Immature natural killer cell (primary cell): ENCODE results near the gene TSG101. TPM values are rescaled to one million over a fixed set of nuclear protein-coding genes. Genes with fewer than 3 reads are reported as not detected.

ENCODE experiments used
- DNase-seq, 3 donors: peaks; one replicate each; pipeline ENCODE4 v3.0.0; 2022; ENCODE audit warnings: mixed read lengths in 1 of 3
- H3K27ac Mint-ChIP-seq, 6 donors: one replicate each; pipeline ENCODE4 v1.8.0; 2020; ENCODE audit warnings: mixed read lengths in 6 of 6, mild to moderate bottlenecking in 5 of 6, inconsistent platforms in 4 of 6, moderate library complexity in 3 of 6
- H3K27me3 Mint-ChIP-seq, 3 donors: one replicate each; pipeline ENCODE4 v1.8.0; 2020 to 2021; ENCODE audit warnings: low read depth in 3 of 3, mild to moderate bottlenecking in 3 of 3, mixed read lengths in 3 of 3, moderate library complexity in 3 of 3, inconsistent platforms in 1 of 3
- H3K36me3 Mint-ChIP-seq, 3 donors: one replicate each; pipeline ENCODE4 v1.8.0; 2020; ENCODE audit warnings: mixed read lengths in 3 of 3, inconsistent platforms in 2 of 3, mild to moderate bottlenecking in 2 of 3
- H3K4me1 Mint-ChIP-seq, 2 donors: one replicate each; pipeline ENCODE4 v1.8.0; 2020; ENCODE audit warnings: inconsistent platforms in 2 of 2, mild to moderate bottlenecking in 2 of 2, mixed read lengths in 2 of 2, moderate library complexity in 1 of 2
- H3K4me3 Mint-ChIP-seq, 5 donors: one replicate each; pipeline ENCODE4 v1.8.0; 2020; ENCODE audit warnings: mild to moderate bottlenecking in 5 of 5, mixed read lengths in 5 of 5, inconsistent platforms in 3 of 5, moderate library complexity in 3 of 5
- H3K9me3 Mint-ChIP-seq, 6 donors: one replicate each; pipeline ENCODE4 v1.8.0; 2020; ENCODE audit warnings: mild to moderate bottlenecking in 6 of 6, mixed read lengths in 6 of 6, inconsistent platforms in 4 of 6, moderate library complexity in 3 of 6
- polyA plus RNA-seq, 3 donors: library from polyadenylated mRNA; unstranded; fragments of 300-500 nt; fragmentation: Illumina TruSeq; gene quantifications; one replicate each; pipeline ENCODE4 v1.2.3, GENCODE V29; 2021

TSG101 gene
- polyA plus RNA-seq, 3 donors from 2014 or later, result 41.3 to 88.3 (median 74.5) TPM

DNA sequence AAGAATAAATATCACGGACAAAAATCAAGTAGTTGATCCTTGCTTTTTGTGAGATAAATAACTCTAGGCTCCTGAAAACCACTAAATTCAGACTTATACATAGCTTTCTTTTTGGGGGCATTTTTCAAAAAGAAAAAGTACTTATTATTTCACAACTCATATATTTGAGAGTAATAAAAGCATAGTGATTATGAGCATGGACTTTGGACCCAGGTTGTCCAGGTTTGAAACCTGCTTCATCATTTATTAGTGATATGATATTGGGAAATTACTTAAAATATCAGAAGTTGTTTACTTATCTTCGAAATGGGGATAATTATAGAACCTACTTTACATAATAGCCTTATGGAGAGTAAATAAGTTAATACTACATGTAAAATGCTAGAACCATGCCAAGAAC, 88.1 kb downstream of the TSG101 start:
- Mint-ChIP-seq H3K9me3 (peaks cover 0 to 3% (median 0%) of the 10 kb centered on the region in 6 donors), H3K36me3 (no peaks in the 10 kb centered on the region)

More for the DNA sequence above, 88.1 kb downstream of the TSG101 start:
- H3K27me3 Mint-ChIP-seq, result peaks cover 0 to 4% (median 2%) of the 10 kb centered on the region in 3 donors
- no peaks in the 10 kb centered on the region for H3K4me1 Mint-ChIP-seq
- DNase-seq, result no peak
- no peak overlapping the region for H3K27ac Mint-ChIP-seq
- no peak overlapping the region for H3K4me3 Mint-ChIP-seq

Other genes with a start within 250 kb of the TSG101 start
- 10 to 100 TPM; 10.4 to 15.1 (median 13.0) TPM for gene HPS5, start 204.8 kb downstream of the TSG101 start, polyA plus RNA-seq
- gene GTF2H1, start 204.4 kb downstream of the TSG101 start, polyA plus RNA-seq, result 10 to 100 TPM; 24.3 to 33.8 (median 27.2) TPM
- 100 to 1,000 TPM; 395 to 593 (median 422) TPM for gene LDHA, start 132.4 kb downstream of the TSG101 start, polyA plus RNA-seq
- not detected for gene LDHC, start 114.6 kb downstream of the TSG101 start, polyA plus RNA-seq
- gene LDHAL6A, start 71.1 kb downstream of the TSG101 start, polyA plus RNA-seq, result under 1 TPM in 1 of 3 donors, not detected in 2; 0.79 TPM
- gene UEVLD, start 61.8 kb upstream of the TSG101 start, polyA plus RNA-seq, result 10 to 100 TPM; 18.1 to 22.4 (median 20.7) TPM
- 1 to 10 TPM in 1 of 3 donors, under 1 TPM in 2; 0.24 to 1.0 (median 0.38) TPM for gene MISFA, start 72.8 kb upstream of the TSG101 start, polyA plus RNA-seq
- gene SPTY2D1, start 107.4 kb upstream of the TSG101 start, polyA plus RNA-seq, result 10 to 100 TPM in 2 of 3 donors, 1 to 10 TPM in 1; 7.8 to 20.7 (median 15.3) TPM
- 1 to 10 TPM in 1 of 3 donors, under 1 TPM in 2; 0.43 to 2.1 (median 0.92) TPM for gene TMEM86A, start 171.8 kb upstream of the TSG101 start, polyA plus RNA-seq
- under 1 TPM in 2 of 3 donors, not detected in 1; 0.20 to 0.46 TPM for gene IGSF22, start 199.2 kb upstream of the TSG101 start, polyA plus RNA-seq